GM21390 (cell line): ENCODE data around the gene IL17B.

Experiments used
- ATAC-seq: cut with Tn5 transposase; IDR thresholded peaks from one replicate; pipeline ENCODE4 v1.9.1; 2021; ENCODE audit not compliant: unreplicated experiment

The IL17B gene

GRCh38 chr5:149326611-149327010, 52.5 kb downstream of the IL17B start:
- no peak for ATAC-seq

- no peak for ATAC-seq
Observed at GRCh38 chr5:149325894-149326293, 53.2 kb downstream of the IL17B start.

- no peak for ATAC-seq
Observed at GRCh38 chr5:149325166-149325735, 53.8 kb downstream of the IL17B start.

GRCh38 chr5:149324641-149325040, 54.5 kb downstream of the IL17B start:
- ATAC-seq = no peak
